Measurements from ENCODE around the gene ZNF845. TPM values are rescaled to one million over a fixed set of nuclear protein-coding genes. Genes with fewer than 3 reads are reported as not detected.

Gene ZNF845
- total and polyA plus RNA-seq, 2 of the 4 experiments (the other 2 are of a cell fraction): 1.2 to 9.5 TPM

GRCh38 chr19:53374743-53375142 is 41.2 kb downstream of the ZNF845 start:
- H2AK9ac ChIP-seq (replicated peaks; ENCODE audit: low read depth, low read length, poor library complexity): no peak overlapping the region
- H4K5ac ChIP-seq (ENCODE audit: low read depth, low read length): no peak overlapping the region
- H3K36me3 ChIP-seq (ENCODE audit: control insufficient read depth, insufficient read depth, low read length): peaks cover 8% of the 10 kb centered on the region; the same call in 1 of the 2 replicates
- no peak overlapping the region for H3K56ac ChIP-seq (ENCODE audit: extremely low read depth, insufficient read depth, low read length)
- H3K9me3 ChIP-seq (ENCODE audit: control insufficient read depth, insufficient read depth, low read length): no peaks in the 10 kb centered on the region
- no peak overlapping the region for H2BK15ac ChIP-seq (ENCODE audit: low read depth, low read length)
- POLR2A ChIA-PET (ENCODE audit: unreplicated experiment): no interaction called here
- H4K8ac ChIP-seq (ENCODE audit: low read depth in 2 of 2, low read length in 2 of 2): no peak overlapping the region
- ATAC-seq (ENCODE audit: low read depth) (no peak), DNase-seq (no peak)
- no peak overlapping the region for H3K14ac ChIP-seq (replicated peaks; ENCODE audit: low read depth, low read length)
- TF ChIP-seq RFX5 (IDR thresholded peaks at IDR 0.05; ENCODE audit: low read depth, low read length): no peak
- no peak for TF ChIP-seq NFE2L2 (IDR thresholded peaks at IDR 0.05; ENCODE audit: low read depth, low read length)
- no peaks in the 10 kb centered on the region for H3K9me1 ChIP-seq (ENCODE audit: insufficient read depth, low read length)
- intact Hi-C loops (cut with micrococcal nuclease) (no loop called here), dilution Hi-C loops (cut with HindIII; ENCODE audit: low sequenced_read_pairs, unreplicated experiment) (no loop called here), in situ Hi-C loops (cut with MboI; ENCODE audit: low sequenced_read_pairs) (no loop called here)
- no peak overlapping the region for H2AK5ac ChIP-seq (ENCODE audit: low read depth, low read length)
- H3K27ac ChIP-seq (ENCODE audit: insufficient read depth, low read length): no peak overlapping the region
- H3K18ac ChIP-seq (ENCODE audit: low read depth, low read length): no peak overlapping the region
- BruUV-seq (replicated peaks): no TSS peak
- no peak overlapping the region for H3K23ac ChIP-seq (ENCODE audit: low read depth, low read length)
- CTCF ChIA-PET: no interaction called here
- no peaks in the 10 kb centered on the region for H3K79me1 ChIP-seq (ENCODE audit: low read depth in 1 of 2, low read length in 2 of 2)
- no peak overlapping the region for H3K4ac ChIP-seq (ENCODE audit: low read depth, low read length)
- H2BK20ac ChIP-seq (ENCODE audit: low read depth, low read length): no peak overlapping the region
- H3K4me2 ChIP-seq (ENCODE audit: low read depth, low read length): no peak overlapping the region
- no peak overlapping the region for H2AFZ ChIP-seq (replicated peaks; ENCODE audit: low read length, poor library complexity)
- no peak overlapping the region for H3K9ac ChIP-seq (ENCODE audit: low read depth, low read length)
- no peak overlapping the region for H3K4me3 ChIP-seq (ENCODE audit: insufficient read depth, low read depth, low read length)
- H4K91ac ChIP-seq (ENCODE audit: insufficient read depth, low read depth, low read length): no peak overlapping the region
- no peaks in the 10 kb centered on the region for H4K20me1 ChIP-seq (ENCODE audit: insufficient read depth, low read length)
- WGBS, 2 experiments (ENCODE audit: extremely low coverage in 2 of 2, insufficient read length in 1 of 2): no CpG with 5 or more reads among the region's 1 CpG
- H3K27me3 ChIP-seq (ENCODE audit: control insufficient read depth, insufficient read depth, low read length): no peaks in the 10 kb centered on the region
- H2BK120ac ChIP-seq (ENCODE audit: low read depth, low read length): no peak overlapping the region
- H3K4me1 ChIP-seq (ENCODE audit: control insufficient read depth, insufficient read depth, low read length): no peaks in the 10 kb centered on the region
- H2BK5ac ChIP-seq (ENCODE audit: low read depth, low read length, poor library complexity, severe bottlenecking): no peak overlapping the region
